Measurements from ENCODE around the gene PLEKHA6.
A peak's percentile ranks its signal among the peaks of the same experiment; 100 is the strongest.

The PLEKHA6 gene

DNA sequence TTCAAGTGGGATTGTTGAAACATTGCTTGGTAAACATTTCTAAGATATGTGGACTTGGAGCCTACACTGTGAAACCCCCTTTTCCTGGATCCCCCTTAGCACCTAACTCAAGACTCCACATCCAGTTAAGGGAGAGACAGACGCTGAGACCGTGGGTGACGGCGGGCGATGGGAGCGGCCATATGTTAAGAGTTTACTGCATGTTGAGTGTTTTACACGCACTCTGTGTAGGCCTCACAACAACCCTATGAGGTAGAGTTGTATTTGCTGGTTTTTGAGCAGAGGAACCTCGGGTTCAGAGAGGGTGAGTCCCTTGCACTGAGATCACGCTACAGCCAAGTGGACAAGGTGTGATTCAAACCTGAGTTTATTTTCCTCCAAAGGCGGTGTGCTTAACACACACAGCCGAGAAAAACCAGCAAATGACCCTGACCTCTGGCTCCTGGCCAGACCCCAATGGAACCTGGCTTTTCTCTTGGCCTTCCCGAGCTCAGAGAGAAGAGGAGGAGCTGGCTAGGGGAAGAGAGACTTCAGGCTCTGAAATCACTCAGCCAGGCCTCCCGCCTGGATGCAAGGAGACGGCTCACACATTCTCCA is 99.0 kb downstream of the PLEKHA6 start:
- TF ChIP-seq, protein P1, sequence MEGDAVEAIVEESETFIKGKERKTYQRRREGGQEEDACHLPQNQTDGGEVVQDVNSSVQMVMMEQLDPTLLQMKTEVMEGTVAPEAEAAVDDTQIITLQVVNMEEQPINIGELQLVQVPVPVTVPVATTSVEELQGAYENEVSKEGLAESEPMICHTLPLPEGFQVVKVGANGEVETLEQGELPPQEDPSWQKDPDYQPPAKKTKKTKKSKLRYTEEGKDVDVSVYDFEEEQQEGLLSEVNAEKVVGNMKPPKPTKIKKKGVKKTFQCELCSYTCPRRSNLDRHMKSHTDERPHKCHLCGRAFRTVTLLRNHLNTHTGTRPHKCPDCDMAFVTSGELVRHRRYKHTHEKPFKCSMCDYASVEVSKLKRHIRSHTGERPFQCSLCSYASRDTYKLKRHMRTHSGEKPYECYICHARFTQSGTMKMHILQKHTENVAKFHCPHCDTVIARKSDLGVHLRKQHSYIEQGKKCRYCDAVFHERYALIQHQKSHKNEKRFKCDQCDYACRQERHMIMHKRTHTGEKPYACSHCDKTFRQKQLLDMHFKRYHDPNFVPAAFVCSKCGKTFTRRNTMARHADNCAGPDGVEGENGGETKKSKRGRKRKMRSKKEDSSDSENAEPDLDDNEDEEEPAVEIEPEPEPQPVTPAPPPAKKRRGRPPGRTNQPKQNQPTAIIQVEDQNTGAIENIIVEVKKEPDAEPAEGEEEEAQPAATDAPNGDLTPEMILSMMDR (conservative IDR thresholded peaks at IDR 0.05; ENCODE audit: low read depth, low read length), result no peak
- H3K36me3 ChIP-seq (ENCODE audit: insufficient read depth), result no peaks in the 10 kb centered on the region

DNA sequence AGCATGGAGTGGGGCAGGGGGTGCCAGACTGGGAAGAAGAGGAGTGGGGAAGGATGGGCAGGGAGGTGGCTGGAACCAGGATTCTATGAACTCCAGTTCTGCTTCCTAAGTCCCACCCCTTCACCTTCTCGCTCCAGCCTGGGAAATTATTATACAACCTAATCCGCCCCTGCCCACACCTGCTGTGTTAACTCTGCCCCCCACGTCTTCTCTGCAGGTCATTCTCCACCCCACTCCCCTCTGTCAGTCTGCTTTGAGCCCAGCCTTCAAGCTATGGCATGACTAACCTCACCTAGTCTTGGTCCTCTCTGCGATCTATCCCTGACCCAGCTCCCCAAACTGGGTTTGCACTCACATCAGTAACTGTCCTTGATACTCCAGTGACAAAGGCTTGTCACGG is 99.9 kb downstream of the PLEKHA6 start:
- Histone ChIP-seq H3K27ac (no peak overlapping the region), H3K36me3 (ENCODE audit: insufficient read depth) (no peaks in the 10 kb centered on the region), H3K4me2 (no peak overlapping the region), H2AFZ (ENCODE audit: low read depth) (no peak overlapping the region), H4K20me1 (ENCODE audit: insufficient read depth) (no peaks in the 10 kb centered on the region), H3K79me2 (ENCODE audit: insufficient read depth, low read depth) (no peaks in the 10 kb centered on the region), H3K9ac (no peak overlapping the region), H3K4me3 (IDR thresholded peaks at IDR 0.05; ENCODE audit: insufficient read depth, low read depth, low read length) (no peak overlapping the region), H3K27me3 (ENCODE audit: insufficient read depth, low read depth) (peaks cover 17% of the 10 kb centered on the region), H3K4me1 (ENCODE audit: low read depth, poor library complexity, severe bottlenecking) (no peaks in the 10 kb centered on the region)
- TF ChIP-seq, protein P1 (conservative IDR thresholded peaks at IDR 0.05; ENCODE audit: low read depth, low read length), result no peak

More for the DNA sequence above, 99.0 kb downstream of the PLEKHA6 start:
- no peaks in the 10 kb centered on the region for H3K79me2 ChIP-seq (ENCODE audit: insufficient read depth, low read depth)
- H4K20me1 ChIP-seq (ENCODE audit: insufficient read depth), result no peaks in the 10 kb centered on the region
- no peak overlapping the region for H3K4me3 ChIP-seq (IDR thresholded peaks at IDR 0.05; ENCODE audit: insufficient read depth, low read depth, low read length)
- H3K9ac ChIP-seq, result no peak overlapping the region
- no peaks in the 10 kb centered on the region for H3K4me1 ChIP-seq (ENCODE audit: low read depth, poor library complexity, severe bottlenecking)
- H2AFZ ChIP-seq (ENCODE audit: low read depth), result no peak overlapping the region
- no peak overlapping the region for H3K27ac ChIP-seq
- H3K27me3 ChIP-seq (ENCODE audit: insufficient read depth, low read depth), result peaks cover 17% of the 10 kb centered on the region
- no peak overlapping the region for H3K4me2 ChIP-seq

DNA sequence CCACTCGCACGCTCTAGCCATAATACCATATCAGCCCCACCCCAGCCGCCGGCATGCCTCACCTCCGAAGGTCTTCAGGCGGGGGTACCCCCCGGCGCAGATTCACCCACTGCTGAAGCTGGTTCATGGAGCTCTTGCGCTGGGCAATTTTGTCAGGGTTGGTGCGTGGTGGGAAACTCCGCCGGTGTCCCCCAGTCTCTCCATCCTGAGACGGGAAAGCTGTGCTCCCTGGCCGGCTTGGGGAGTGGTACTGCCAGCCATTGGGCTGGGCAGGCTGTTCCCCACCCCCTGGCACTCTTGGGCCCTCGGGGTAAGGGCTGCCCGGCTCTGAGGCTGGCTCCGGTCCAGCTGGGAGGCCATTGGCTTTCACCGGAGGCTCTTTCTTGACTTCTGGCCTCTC is 100.5 kb downstream of the PLEKHA6 start:
- TF ChIP-seq, protein P1 (conservative IDR thresholded peaks at IDR 0.05; ENCODE audit: low read depth, low read length), result no peak
- Histone ChIP-seq H3K9ac (no peak overlapping the region), H3K4me3 (IDR thresholded peaks at IDR 0.05; ENCODE audit: insufficient read depth, low read depth, low read length) (no peak overlapping the region), H3K27ac (no peak overlapping the region), H3K36me3 (ENCODE audit: insufficient read depth) (no peaks in the 10 kb centered on the region), H3K79me2 (ENCODE audit: insufficient read depth, low read depth) (no peaks in the 10 kb centered on the region), H4K20me1 (ENCODE audit: insufficient read depth) (no peaks in the 10 kb centered on the region), H3K4me2 (no peak overlapping the region), H2AFZ (ENCODE audit: low read depth) (no peak overlapping the region), H3K27me3 (ENCODE audit: insufficient read depth, low read depth) (peaks cover 17% of the 10 kb centered on the region), H3K4me1 (ENCODE audit: low read depth, poor library complexity, severe bottlenecking) (no peaks in the 10 kb centered on the region)

DNA sequence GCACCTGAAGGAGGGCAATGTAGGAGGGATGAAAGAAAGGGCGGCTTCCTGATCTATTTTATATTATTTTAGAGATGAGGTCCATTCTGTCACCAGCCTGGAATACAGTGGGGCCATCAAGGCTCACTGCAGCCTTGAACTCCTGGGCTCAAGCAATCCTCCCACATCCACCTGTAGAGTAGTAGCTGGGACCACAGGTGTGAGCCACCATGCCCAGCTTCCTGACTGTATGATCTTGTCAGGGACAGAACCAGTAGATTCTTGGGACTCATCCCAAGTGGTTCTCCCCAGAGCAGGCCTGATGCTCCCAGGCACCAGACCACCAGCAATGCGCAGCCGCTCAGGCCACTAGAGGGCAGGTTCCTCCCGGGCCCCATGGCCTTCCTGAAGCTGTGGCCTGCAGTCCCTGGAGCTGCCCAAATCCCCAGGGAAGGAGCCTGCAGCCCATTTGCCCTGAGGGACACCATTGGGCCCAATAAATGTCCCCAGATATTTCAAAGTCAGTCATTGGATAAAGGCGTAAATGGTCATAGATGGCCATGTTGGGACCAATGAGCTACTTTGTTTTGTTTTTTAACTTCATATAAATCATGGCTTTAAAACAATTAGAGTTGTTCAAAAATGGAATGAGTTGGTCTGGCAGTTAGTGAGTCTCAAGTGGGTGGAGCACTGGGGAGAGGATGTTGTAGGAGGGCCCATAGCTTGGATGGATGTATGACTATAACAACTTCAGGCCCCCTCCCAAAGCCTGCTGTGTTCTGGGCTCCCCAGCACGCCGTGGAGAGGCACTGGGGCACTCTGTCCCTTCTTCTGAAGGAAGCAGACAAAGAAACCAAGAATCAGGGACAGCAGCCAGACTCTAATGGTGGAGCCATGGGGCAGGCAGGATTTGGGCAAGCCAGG is 101.3 kb downstream of the PLEKHA6 start:
- Histone ChIP-seq H3K4me3 (IDR thresholded peaks at IDR 0.05; ENCODE audit: insufficient read depth, low read depth, low read length) (no peak overlapping the region), H3K9ac (no peak overlapping the region), H3K4me2 (no peak overlapping the region), H2AFZ (ENCODE audit: low read depth) (no peak overlapping the region), H3K4me1 (ENCODE audit: low read depth, poor library complexity, severe bottlenecking) (no peaks in the 10 kb centered on the region), H4K20me1 (ENCODE audit: insufficient read depth) (no peaks in the 10 kb centered on the region), H3K79me2 (ENCODE audit: insufficient read depth, low read depth) (no peaks in the 10 kb centered on the region), H3K36me3 (ENCODE audit: insufficient read depth) (no peaks in the 10 kb centered on the region), H3K27me3 (ENCODE audit: insufficient read depth, low read depth) (peaks cover 17% of the 10 kb centered on the region), H3K27ac (no peak overlapping the region)
- TF ChIP-seq, protein P1 (conservative IDR thresholded peaks at IDR 0.05; ENCODE audit: low read depth, low read length), result peak; percentile 46; the same call in 1 of the 2 replicates

Measured in KMS-11 (cell line).